Hepatocyte (in vitro differentiated cells): Measurements from ENCODE around the gene FAM222A. TPM values are rescaled to one million over a fixed set of nuclear protein-coding genes. Genes with fewer than 3 reads are reported as not detected.

ENCODE experiments used
- DNase-seq: peaks from one replicate; pipeline ENCODE4 v3.0.0-alpha.2; 2016; ENCODE audit warnings: low spot score
- H2AFZ ChIP-seq: fragments of 200-600 bp; sonication (generic); 2 replicates; pipeline ENCODE4 v1.6.0; 2016; ENCODE audit warnings: antibody characterized with exemption, mild to moderate bottlenecking
- H3K27ac ChIP-seq: fragments of 200-600 bp; sonication (generic); 2 replicates; pipeline ENCODE4 v1.5.1; 2016; ENCODE audit warnings: mild to moderate bottlenecking
- H3K27me3 ChIP-seq: fragments of 200-600 bp; sonication (generic); 2 replicates; pipeline ENCODE4 v1.6.1; 2016
- H3K36me3 ChIP-seq: fragments of 200-600 bp; sonication (generic); replicated peaks from 2 replicates; pipeline ENCODE4 v1.5.1; 2016; ENCODE audit warnings: low read depth; ENCODE audit not compliant: insufficient read depth
- H3K4me1 ChIP-seq: fragments of 200-600 bp; sonication (generic); 2 replicates; pipeline ENCODE4 v1.5.1; 2016; ENCODE audit warnings: mild to moderate bottlenecking, moderate library complexity; ENCODE audit not compliant: insufficient read depth
- H3K4me2 ChIP-seq: fragments of 200-600 bp; sonication (generic); 2 replicates; pipeline ENCODE4 v1.6.0; 2016
- H3K4me3 ChIP-seq: fragments of 200-600 bp; sonication (generic); 2 replicates; pipeline ENCODE4 v1.5.1; 2016; ENCODE audit warnings: mild to moderate bottlenecking
- H3K79me2 ChIP-seq: fragments of 200-600 bp; sonication (generic); 2 replicates; pipeline ENCODE4 v1.6.0; 2017; ENCODE audit warnings: mild to moderate bottlenecking
- H3K9me2 ChIP-seq: fragments of 200-600 bp; sonication (generic); replicated peaks from 2 replicates; pipeline ENCODE4 v1.6.0; 2017; ENCODE audit warnings: mild to moderate bottlenecking; ENCODE audit not compliant: insufficient read depth
- H3K9me3 ChIP-seq: fragments of 200-600 bp; sonication (generic); 2 replicates; pipeline ENCODE4 v1.5.1; 2016; ENCODE audit warnings: low read depth, mild to moderate bottlenecking
- H4K20me1 ChIP-seq: fragments of 200-600 bp; sonication (generic); 2 replicates; pipeline ENCODE4 v1.6.0; 2016; ENCODE audit warnings: mild to moderate bottlenecking; ENCODE audit not compliant: insufficient read depth, poor library complexity, severe bottlenecking
- EZH2 ChIP-seq: fragments of 200-600 bp; sonication (generic); IDR thresholded peaks from 2 replicates; pipeline ENCODE4 v1.6.1; 2016; ENCODE audit warnings: antibody characterized with exemption, mild to moderate bottlenecking, borderline replicate concordance
- EZH2phosphoT487 ChIP-seq: fragments of 200-600 bp; sonication (generic); IDR thresholded peaks from one replicate; pipeline ENCODE4 v1.6.1; 2018; ENCODE audit warnings: antibody characterized with exemption, mild to moderate bottlenecking, low read depth, moderate library complexity; ENCODE audit not compliant: unreplicated experiment, severe bottlenecking
- WGBS: methylation state at CpG from one replicate; pipeline ENCODE4 v1.1.6; 2016; ENCODE audit warnings: low lambda C conversion rate; ENCODE audit errors: missing lambda C conversion rate; 5-methylcytosine and 5-hydroxymethylcytosine counted together
- polyA plus RNA-seq: library from polyadenylated mRNA; unstranded; fragments of >200 nt; fragmentation: Nextera tagmentation; extraction: Ambion mirVana; gene quantifications from 2 replicates; pipeline ENCODE4 v1.2.1, GENCODE V29; 2016
- total RNA-seq: library from RNA; depleted of rRNA; stranded (reverse); fragments of >200 nt; gene quantifications from 2 replicates; pipeline ENCODE4 v1.2.3, GENCODE V29; 2014
- TF ChIP-seq, protein P1 (sequence below): fragments of 200-600 bp; sonication (generic); IDR thresholded peaks from 2 replicates; pipeline ENCODE4 v1.5.1; 2016; ENCODE audit warnings: antibody characterized with exemption, mild to moderate bottlenecking; ENCODE audit not compliant: poor library complexity

Gene FAM222A
- total and polyA plus RNA-seq, 2 experiments from 2014 or later: 7.4 to 11.3 TPM

DNA sequence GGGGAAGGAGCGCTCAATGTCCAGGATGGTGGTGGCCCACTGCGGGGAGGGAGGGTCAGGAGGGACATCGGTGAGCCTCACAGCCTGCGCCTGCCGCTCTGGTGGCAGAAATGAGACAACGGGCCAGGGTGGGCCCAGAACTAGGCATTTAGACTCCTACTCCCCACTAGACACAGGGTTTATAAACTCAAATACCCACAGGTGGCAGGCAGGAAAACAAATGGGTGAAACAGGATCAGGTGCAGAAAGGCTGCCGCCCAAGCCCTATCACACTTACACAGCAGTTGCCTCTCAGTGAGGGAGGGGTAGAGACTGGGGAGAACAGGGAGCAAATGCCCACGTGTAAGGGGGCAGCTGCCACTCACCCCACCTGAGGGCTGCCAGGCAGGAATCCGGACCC lies 73.2 kb downstream of the FAM222A start:
- no peak overlapping the region for H2AFZ ChIP-seq
- H3K4me2 ChIP-seq: no peak overlapping the region
- no peaks in the 10 kb centered on the region for H3K9me3 ChIP-seq
- no peaks in the 10 kb centered on the region for H3K4me1 ChIP-seq
- WGBS: 93% methylated on average over 9 of the region's 9 CpGs
- H3K79me2 ChIP-seq: no peaks in the 10 kb centered on the region
- H4K20me1 ChIP-seq: no peaks in the 10 kb centered on the region
- no peak for TF ChIP-seq EZH2
- no peak for TF ChIP-seq EZH2phosphoT487
- TF ChIP-seq, protein P1, sequence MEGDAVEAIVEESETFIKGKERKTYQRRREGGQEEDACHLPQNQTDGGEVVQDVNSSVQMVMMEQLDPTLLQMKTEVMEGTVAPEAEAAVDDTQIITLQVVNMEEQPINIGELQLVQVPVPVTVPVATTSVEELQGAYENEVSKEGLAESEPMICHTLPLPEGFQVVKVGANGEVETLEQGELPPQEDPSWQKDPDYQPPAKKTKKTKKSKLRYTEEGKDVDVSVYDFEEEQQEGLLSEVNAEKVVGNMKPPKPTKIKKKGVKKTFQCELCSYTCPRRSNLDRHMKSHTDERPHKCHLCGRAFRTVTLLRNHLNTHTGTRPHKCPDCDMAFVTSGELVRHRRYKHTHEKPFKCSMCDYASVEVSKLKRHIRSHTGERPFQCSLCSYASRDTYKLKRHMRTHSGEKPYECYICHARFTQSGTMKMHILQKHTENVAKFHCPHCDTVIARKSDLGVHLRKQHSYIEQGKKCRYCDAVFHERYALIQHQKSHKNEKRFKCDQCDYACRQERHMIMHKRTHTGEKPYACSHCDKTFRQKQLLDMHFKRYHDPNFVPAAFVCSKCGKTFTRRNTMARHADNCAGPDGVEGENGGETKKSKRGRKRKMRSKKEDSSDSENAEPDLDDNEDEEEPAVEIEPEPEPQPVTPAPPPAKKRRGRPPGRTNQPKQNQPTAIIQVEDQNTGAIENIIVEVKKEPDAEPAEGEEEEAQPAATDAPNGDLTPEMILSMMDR: no peak
- H3K4me3 ChIP-seq: no peak overlapping the region
- no peaks in the 10 kb centered on the region for H3K9me2 ChIP-seq
- no peak for DNase-seq
- H3K27me3 ChIP-seq: no peaks in the 10 kb centered on the region
- H3K27ac ChIP-seq: no peak overlapping the region
- H3K36me3 ChIP-seq: no peaks in the 10 kb centered on the region

DNA sequence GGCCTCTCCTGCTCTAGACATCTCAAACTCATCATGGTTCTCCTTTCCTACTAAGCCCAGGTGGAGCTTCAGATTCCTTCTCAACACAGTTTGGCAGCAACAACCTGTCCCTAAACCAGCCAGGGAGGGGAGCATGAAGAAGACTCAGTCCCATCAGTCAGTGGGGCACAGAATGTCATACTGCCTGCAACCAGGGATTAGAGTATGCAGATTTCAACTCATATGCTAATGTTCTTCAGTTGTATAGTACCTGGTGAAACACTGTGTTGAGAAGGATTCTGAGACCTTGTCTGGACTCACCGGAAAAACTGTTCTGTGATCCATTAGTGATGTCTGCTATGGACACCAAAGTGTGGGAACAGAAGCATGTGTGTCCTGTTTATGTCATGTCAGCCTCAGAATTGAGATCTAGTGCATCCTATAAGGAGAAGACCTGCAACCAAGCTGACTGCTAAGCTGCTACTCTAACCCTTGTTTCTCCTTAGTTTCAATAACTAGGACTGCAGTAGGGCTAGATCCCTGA lies 76.0 kb downstream of the FAM222A start:
- Histone ChIP-seq H3K27me3 (no peaks in the 10 kb centered on the region), H3K36me3 (no peaks in the 10 kb centered on the region), H3K4me2 (no peak overlapping the region), H2AFZ (no peak overlapping the region), H3K4me1 (no peaks in the 10 kb centered on the region), H4K20me1 (no peaks in the 10 kb centered on the region), H3K27ac (no peak overlapping the region), H3K9me3 (no peaks in the 10 kb centered on the region), H3K4me3 (no peak overlapping the region), H3K79me2 (no peaks in the 10 kb centered on the region), H3K9me2 (no peaks in the 10 kb centered on the region)
- no peak for DNase-seq
- 96% methylated on average over 1 of the region's 1 CpG for whole genome bisulfite sequencing
- TF ChIP-seq EZH2 (no peak), EZH2phosphoT487 (no peak)
- TF ChIP-seq, protein P1: no peak

DNA sequence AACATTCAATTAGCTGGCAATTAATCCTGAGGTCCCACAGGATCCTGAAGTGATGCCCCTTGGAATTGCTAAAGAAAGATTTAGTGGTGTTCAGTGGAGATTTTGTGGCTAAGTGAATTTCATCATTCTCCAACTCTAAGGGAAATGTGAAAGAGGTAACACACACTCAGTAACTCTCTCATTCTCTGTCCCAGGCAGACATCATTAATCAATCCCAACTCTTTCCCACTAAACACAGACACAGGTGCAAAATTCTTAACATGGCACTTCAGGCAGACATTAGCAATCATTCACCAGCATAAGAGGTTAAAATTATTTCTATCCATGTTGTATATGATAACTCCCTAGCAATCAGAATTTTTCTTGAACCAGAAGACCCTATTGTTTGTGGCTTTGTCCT lies 79.4 kb downstream of the FAM222A start:
- DNase-seq: no peak

More for the DNA sequence above, 79.4 kb downstream of the FAM222A start:
- H3K4me1 ChIP-seq: no peaks in the 10 kb centered on the region
- H3K79me2 ChIP-seq: no peaks in the 10 kb centered on the region
- no peaks in the 10 kb centered on the region for H3K36me3 ChIP-seq
- H4K20me1 ChIP-seq: no peaks in the 10 kb centered on the region
- H3K9me2 ChIP-seq: no peaks in the 10 kb centered on the region
- H3K27me3 ChIP-seq: no peaks in the 10 kb centered on the region
- no peak overlapping the region for H2AFZ ChIP-seq
- no peak overlapping the region for H3K4me3 ChIP-seq
- no peak overlapping the region for H3K4me2 ChIP-seq
- no peak overlapping the region for H3K27ac ChIP-seq
- TF ChIP-seq, protein P1: no peak
- no peak for TF ChIP-seq EZH2phosphoT487
- TF ChIP-seq EZH2: no peak
- no peaks in the 10 kb centered on the region for H3K9me3 ChIP-seq
